ENCODE data around the gene AP3D1.
"Not testable (repeated sequence)": the region's sequence is repeated elsewhere in the genome, so short reads cannot be mapped to it uniquely, and the experiment has no call there.

Gene AP3D1

DNA sequence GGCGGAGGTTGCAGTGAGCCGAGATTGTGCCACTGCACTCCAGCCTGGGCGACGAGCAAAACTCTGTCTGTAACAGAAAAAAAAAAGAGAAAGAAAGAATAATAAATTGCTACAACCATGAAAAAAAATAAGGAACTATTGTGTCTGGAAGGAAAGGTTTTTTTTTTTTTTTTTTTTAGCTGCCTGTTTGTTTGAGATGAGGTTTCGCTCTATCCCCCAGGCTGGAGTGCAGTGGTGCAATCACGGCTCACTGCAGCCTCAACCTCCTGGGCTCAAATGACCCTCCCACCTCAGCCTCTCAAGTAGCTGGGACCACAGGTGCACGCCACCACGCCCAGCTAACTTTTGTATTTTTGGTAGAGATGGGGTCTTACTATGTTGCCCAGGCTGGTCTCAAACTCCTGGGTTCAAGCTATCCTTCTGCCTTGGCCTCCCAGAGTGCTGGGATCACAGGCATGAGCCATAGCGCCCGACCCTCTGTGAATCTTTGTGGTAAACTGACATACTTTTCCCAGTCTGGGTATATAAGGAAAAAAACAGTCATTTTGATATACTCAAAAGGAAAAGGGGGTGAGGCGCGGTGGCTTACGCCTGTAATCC, 59.3 kb downstream of the AP3D1 start:
- DNase-seq (ENCODE audit: extremely low read depth in 1 of 2, low read depth in 1 of 2) = not testable (repeated sequence)

DNA sequence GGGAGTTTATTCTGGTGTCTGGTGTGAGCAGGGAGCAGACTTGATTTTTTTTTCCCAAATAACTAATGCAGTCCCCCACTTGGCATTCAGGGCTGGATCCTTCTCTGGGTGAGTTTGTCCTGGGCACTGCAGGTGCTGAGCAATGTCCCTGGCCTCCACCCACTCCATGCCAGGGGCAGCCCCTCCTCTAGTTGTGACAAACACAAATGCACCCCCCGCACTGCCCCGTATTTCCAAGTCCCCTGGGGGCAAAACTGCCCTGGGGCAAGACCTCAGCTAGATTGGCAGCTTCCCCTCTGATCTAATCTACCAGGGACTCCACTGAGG, 61.7 kb downstream of the AP3D1 start:
- no peak for DNase-seq (ENCODE audit: extremely low read depth in 1 of 2, low read depth in 1 of 2)

DNA sequence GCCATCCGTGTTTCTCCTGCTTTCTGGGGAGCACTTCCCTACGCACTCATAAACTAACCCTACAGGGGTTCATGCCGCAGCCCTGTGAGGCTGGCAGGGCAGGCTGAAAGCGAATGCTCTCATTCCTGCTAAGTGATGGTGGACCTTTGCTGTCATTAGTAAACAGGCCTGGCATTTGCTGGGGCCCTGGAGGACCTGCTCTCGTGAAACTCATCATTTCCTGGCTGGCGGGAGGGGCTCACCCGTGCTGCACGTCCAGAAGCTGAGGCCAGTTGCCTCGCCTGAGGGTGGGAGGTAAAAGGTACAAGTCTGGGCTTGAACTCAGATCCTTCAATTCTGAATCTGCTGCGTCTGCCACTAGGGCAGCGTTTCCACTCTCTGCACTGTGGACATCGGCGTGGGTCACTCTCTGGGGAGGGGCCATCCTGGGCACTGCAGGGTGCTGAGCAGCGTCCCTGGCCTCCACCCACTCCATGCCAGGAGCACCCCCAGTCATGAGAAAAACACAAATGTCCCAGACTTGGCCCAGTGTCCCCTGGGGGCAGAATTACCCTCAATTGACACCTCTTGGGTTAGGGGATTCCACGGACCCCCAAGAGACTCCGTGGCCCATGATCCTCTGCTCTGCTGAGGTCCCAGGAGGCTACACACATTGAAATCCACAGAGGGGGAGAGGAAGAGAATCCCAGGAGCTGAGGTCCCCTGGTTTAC, 62.2 kb downstream of the AP3D1 start:
- DNase-seq (ENCODE audit: extremely low read depth in 1 of 2, low read depth in 1 of 2) = no peak

DNA sequence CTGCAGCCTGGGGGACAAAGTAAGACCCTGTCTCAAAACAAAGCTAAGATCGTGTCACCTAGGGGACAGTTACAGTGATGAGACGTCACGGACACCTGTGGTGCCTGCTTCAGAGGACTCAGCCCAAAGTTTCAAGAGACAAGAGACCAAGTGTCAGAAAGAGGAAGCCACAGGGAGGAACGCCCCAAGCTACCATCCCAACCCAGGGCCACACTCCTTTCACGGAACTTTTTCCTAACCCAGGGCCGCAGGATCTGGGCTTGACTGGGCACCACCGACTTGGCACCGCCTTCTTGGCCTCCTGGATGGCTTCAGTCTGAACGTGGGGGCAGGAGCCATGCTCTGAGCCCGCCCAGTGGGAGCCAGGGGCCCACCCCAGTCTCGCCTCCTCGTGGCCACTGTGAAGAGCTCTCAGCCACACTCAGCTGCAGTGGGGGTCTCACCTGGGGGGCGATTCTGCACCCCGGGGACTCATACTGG, 63.7 kb downstream of the AP3D1 start:
- DNase-seq (ENCODE audit: extremely low read depth in 1 of 2, low read depth in 1 of 2) = no peak

DNA sequence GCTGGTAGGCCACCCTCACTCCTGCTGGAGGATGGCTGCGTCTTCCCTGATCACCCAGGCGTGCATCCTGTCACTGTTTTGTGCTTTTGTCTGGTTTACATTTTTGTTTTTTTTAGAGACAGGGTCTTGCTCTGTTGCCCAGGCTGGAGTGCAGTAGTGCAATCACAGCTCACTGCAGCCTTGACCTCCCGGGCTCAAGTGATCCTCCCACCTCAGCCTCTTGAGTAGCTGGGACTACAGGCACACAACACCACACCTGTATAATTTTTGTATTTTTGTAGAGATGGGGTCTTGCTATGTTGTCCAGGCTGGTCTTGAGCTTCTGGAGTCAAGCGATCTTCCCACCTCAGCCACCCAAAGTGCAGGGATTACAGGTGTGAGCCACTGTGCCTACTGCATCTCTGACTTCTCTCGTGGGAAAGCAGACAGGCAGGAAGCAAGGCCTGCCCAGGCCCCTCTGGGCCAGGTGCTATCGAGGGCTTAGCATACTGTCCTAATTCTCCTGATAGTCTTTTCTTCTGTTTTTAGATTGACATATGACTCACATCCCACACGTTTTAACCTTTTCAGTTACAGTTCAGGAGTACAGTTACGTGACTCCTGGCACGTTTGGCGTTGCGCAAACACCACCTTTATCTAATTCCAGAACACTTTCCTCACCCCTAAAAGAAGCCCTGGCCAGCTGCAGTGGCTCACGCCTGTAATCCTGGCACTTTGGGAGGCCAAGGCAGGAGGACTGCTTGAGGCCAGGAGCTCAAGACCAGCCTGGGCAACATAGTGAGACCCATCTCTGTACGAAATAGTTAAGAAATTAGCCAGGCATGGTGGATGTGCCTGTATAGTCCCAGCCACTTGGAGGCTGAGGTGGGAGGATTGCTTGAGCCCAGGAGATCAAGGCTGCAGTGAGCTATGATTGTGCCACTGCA, 64.4 kb downstream of the AP3D1 start:
- not testable (repeated sequence) for DNase-seq (ENCODE audit: extremely low read depth in 1 of 2, low read depth in 1 of 2)

DNA sequence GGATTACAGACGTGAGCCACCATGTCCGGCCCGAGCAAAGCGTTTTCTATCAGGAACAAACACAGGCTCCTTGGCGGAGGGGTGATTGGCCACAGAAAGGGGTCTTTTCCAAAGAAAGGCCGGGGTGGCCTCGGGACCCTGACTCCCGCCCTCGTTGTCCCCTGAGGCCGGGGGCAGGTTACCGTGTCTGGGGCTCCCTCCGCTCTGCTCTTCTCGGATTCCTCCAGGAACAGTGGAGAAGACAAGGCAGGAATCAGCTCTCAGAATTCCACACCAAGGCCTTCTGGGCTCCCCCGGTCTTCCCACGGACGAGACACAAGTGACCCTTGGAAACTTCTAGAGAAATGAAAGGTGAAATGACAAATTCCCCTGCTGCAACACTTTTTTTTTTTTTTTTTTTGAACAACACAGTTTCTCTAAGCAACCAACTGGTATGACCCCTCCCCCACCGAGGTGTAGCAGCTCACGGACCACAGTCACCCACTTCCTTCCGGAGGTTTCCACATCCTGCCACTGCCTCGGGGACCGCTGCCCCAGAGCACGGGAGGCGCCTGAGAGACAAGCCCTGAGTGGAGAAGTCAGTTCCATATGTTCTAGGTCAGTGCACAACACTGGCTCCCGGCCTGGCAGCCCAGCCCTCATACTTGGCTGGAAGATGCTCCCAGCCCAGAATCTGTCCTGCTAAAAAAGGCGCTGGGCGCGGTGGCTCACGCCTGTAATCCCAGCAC, 66.2 kb downstream of the AP3D1 start:
- peak; percentile 83 to 95 for DNase-seq (ENCODE audit: extremely low read depth in 1 of 2, low read depth in 1 of 2)

DNA sequence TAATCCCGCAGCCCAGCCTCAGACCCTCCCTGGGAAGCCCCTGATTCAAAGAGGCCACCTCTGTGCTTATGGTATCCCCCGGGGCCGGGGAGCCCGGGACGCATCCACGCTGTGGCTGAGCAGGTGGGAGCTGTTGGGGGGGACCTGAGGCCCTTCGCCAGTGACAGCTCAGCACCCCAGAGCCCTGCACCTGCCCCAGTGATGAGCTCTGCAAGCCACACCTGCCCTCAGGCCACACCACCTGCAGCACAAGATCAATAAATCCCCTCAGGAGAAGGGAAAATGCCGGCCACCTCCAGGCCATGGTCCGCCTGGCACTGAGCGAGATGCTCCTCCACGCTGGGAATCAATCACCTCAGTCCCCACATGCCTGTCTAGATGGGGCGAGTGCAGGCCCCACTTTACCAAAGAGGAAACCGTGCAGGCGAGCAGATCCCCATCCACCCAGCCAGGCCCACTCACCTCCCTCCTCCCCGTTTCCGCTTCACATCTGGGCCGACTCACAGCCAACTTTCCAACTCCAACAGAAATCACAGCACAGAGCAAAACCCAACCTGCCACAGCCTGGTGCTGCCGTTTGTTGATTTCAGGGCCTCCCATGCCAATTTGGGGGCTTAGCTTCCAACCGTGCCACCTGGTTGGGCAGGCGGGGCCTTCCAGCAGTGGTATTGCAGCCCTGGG, 68.1 kb downstream of the AP3D1 start:
- DNase-seq (ENCODE audit: extremely low read depth in 1 of 2, low read depth in 1 of 2) = peak in 1 of 2 donors; percentile 63

DNA sequence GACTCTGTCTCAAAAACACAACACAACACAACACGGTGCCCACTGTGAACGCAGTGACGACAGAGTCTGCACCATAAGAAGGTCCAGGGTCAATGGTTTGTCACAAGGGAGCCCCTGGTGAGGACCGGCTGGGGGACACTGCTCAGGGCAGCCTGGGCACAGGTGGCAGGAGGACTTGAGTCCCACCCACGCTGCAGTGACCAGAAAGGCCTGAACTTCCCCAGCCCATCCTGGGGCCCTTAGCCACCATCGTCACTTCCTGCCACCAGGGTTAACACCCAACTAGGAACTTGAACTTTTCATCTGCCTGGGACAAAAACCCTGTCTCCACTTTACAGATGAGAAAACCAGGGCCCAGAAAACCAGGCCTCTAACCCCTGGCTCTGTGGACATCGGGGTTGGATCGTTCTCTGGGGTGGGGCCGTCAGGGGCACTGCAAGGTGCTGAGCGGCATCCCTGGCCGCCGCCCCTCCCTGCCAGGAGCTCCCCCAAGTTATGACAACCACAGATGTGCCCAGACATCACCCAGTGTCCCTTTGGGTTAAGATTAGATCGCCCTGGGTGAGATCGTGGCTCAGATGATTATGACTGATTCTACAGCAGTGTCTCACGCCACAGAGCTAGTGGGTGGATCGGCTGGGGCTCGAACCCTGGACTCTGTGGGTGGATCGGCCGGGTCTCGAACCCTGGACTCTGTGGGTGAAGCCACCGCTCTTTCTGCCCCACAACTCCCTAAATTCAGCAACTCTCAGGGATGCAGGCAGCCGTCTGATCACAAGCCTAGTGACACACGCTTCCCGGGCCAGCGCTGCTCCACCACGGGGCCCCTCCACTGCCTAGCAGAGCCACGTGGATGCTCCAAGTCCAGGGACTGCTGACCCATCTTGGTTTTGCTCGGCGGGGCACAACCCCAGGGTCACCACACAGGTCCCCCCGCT, 69.2 kb downstream of the AP3D1 start:
- DNase-seq (ENCODE audit: extremely low read depth in 1 of 2, low read depth in 1 of 2) = no peak

DNA sequence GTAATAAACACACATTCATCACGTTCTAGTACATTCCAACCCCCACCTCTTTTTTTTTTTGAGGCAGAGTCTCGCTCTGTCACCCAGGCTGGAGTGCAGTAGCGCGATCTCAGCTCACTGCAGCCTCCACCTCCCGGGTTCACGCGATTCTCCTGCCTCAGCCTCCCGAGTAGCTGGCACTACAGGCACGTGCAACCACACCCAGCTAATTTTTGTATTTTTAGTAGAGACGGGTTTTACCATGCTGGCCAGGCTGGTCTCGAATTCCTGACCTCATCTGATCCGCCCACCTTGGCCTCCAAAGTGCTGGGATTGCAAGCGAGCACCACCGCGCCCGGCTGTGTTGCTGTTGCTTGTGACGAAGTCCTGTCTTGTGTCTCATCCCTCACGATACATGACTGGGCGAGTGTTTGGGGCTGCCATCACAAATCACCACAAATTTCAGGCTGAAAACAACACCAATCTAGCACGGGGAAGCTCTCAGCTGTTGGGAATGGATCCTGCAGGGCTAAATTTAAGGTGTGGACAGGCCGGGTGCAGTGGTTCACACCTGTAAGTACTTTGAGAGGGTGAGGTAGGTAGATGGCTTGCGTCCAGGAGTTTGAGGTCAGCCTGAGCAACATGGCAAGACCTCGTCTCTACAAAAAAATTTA, 70.9 kb downstream of the AP3D1 start:
- DNase-seq (ENCODE audit: extremely low read depth in 1 of 2, low read depth in 1 of 2) = no peak

DNA sequence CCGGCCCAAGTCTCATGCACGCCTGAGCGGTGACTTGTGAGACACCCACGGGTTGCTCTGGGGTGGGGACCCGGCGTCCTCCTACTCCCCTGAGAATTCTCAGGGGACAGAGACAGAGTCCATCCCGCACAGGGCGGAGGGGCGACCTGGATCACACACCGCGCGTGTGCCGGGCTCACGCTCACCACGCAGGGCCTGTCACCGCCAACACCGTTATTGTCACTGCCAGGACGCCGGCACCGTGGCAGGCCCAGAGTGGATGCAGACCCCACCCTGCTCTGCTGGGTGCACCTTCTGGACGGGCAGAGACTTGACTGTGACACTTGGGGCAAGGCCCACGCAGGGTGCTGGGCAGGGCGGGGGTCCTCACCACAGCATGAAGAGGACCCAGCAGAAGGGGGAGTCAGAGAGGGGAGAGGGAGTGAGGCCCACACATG, 71.5 kb downstream of the AP3D1 start:
- no peak for DNase-seq (ENCODE audit: extremely low read depth in 1 of 2, low read depth in 1 of 2)

DNA sequence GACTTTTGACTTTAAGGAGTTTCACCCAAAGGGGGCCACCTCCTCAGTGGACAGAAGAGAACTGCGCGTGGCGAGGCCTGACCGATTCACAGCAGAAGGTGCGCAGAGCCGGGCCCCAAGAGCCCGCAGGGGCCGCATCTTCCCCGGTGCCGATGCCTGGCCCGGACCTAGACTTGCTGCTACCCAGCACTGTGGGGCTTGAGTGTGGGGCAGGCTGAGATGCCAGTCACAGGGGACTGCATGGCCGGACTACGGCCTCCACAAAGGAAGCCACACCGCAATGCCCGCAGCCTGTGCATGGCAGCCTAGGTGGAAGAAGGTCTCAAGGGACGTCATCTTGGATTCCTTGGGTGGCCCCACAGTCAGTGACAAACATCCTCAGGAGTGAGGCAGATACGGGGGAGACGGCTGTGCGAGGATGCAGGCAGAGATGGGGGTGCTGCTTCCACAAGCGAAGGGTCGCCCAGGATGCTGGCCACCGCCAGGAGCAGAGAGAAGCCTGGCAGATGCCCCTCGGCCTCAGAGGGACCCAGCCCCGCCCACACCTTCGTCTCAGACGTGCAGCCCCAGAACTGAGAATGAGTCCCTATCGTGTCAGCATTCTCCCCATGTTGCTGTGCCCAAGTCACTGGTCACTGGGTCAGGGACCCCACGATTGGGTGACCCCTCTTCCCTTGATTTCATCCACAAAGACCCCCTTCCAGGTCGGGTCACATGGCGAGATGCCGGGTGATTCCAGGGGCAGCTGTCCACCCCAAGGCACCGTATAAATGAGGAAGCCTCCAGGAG, 72.1 kb downstream of the AP3D1 start:
- no peak for DNase-seq (ENCODE audit: extremely low read depth in 1 of 2, low read depth in 1 of 2)

DNA sequence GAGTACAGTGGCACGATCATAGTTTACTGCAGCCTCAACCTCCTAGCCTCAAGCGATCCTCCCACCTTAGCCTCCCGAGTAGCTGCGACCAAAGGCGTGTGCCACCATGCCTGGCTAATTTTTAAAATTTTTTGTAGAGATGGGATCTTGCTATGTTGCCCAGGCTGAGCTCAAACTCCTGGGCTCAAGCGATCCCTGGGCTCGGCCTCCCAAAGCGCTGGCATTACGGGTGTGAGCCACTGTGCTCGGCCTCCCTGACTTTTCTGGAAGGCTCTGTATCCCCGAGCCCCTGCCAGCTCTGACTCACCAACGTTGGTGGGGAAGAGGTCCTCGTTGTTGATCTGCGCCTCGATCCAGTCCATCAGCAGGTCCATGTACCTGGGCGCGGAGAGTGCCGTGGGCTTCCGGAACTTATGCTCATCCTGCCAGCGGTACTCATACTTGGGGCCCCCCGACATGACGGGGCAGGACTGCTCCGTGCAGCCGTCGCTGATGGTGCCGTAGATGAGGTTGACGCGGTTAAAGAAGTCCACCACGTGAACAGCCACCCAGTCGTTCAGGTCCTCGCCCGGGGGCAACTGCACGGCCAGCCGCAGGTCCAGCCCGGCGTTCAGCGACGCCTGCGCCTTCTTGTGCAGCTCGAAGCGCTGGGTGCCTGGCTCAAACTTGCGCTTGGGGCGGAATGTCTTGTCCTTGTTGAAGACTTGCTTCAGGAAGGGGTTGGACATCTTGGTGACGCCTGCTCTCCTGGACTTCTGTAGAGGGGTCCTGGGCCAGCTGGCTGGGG, 73.3 kb downstream of the AP3D1 start:
- DNase-seq (ENCODE audit: extremely low read depth in 1 of 2, low read depth in 1 of 2) = no peak

DNA sequence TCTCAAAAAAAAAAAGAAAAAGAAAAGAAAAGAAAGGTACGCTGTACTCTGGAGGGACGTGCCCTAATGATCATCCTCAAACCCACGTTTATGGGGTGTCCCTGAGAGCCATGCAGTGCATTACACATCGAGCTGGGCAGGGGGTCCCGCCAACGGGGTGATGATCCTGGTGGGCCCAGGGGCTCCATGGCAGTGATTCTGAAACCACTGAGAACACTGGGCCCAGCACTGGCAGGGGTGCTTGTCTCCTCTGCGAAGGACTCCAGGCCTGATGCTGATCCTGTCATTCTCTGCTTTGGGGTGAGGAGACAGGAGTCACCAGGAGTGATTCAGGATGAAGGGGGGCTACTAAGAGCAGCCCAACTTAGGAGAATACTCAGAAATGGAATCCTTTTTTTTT, 74.0 kb downstream of the AP3D1 start:
- no peak for DNase-seq (ENCODE audit: extremely low read depth in 1 of 2, low read depth in 1 of 2)

DNA sequence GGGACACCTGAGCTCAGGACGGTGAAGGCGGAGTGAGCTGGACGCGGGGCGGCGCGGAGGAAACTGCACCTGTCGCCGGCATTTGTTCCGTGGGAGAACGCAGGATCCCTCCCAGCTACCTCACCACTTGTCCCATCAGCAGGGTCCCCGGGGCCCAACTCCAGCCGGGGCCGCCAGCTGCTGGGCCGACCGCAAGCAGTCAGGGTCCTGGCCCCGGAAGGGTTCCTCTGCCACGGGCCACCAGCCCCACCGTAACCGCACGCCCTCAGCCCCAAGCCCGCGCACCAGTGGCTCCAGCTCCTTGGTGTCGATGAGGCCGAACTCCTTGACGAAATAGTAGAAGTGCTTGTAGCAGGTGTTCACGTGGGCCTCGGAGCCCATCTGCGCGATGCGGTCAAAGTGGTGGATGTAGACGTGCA, 74.8 kb downstream of the AP3D1 start:
- DNase-seq (ENCODE audit: extremely low read depth in 1 of 2, low read depth in 1 of 2) = no peak

DNA sequence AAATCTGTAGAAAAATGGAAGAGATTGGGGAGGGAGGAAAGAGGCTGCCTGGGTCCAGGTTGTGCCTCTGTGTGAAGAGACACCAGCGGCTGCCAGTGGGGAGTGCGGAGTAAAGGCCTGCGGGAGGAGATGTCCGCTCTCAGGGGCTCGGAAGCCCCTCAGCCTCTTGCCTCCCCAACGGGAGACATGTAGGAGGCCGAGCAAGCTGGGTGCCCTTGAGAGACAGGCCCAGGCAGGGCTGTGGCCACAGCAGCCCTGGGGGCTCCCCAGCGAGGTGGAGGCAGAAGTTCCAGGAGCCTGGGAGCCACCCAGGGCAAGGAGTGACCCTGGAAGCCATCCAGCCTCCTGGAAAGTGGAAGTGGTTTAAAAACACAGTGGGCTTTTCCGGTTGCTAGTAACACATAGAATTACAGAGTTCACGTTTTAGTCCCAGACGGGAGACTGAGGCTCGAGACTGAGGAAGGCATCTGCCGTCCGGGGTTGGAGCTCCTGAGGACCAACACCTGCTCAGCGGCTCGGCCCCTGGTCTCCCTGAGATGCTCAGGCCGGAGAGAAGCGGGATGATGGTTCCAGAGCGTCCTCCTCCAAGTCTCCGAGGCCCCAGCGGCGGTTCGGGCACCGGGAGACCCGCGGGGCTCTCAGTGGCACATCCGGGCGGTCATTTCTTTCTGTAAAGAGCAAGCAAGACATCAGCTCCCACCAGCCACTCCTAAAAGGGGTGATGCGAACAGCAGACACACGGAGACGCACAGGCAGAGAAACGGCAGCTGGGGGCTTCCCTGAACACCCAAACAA, 78.4 kb downstream of the AP3D1 start:
- no peak for DNase-seq (ENCODE audit: extremely low read depth in 1 of 2, low read depth in 1 of 2)

DNA sequence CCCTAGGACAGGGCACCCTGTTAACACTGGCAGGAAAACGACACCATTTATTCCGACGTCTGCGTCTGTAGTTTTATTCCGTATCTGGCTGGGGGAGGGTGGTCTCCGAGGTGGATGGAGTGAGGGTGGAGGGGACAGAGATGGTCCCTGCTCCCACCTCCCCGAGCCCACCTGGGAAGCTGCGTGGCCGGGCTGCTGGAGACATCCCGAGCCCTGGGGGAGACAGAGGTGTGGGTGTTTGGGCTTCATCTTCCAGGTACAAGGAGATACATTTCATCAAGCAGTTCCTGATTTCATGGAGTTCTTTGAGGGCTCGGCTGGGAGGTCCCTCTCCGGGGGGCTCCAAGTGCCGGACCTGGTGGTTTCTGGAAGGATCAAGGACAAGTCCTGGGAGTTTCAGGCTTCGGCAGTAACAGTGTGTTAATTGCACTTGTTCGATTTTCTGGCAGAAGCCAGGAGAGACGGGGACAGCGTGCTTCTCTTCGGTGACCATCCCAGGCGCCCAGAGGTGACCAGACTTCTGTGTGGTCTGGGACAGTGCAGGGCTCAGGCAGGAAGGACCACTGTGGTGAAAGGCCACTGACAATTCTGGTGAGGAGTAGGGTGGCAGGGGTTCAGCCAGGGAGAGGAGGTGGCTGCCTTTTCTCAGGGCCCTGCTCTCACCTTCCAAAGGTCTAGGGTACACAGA, 80.2 kb downstream of the AP3D1 start:
- no peak for DNase-seq (ENCODE audit: extremely low read depth in 1 of 2, low read depth in 1 of 2)

All from stimulated activated CD8-positive, alpha-beta memory T cell treated with anti-CD3 and anti-CD28 coated beads, Interleukin-7, amount 100 ng/mL, for 48 hours (primary cell).